22Rv1 (cell line): ENCODE results near the gene ELAVL1.

Source experiments
- H3K27ac ChIP-seq: fragments of 450-650 bp; 2 replicates; pipeline ENCODE4 v1.5.1; 2017
- CTCF ChIP-seq: fragments of 450-650 bp; IDR thresholded peaks from 2 replicates; pipeline ENCODE4 v1.5.1; 2017; ENCODE audit warnings: mild to moderate bottlenecking
- ZFX ChIP-seq: fragments of 450-650 bp; IDR thresholded peaks from 2 replicates; pipeline ENCODE4 v1.6.1; 2017; ENCODE audit warnings: antibody characterized with exemption, borderline replicate concordance

The ELAVL1 gene

GRCh38 chr19:7983286-7983950 is 22.0 kb downstream of the ELAVL1 start:
- H3K27ac ChIP-seq, result no peak overlapping the region
- TF ChIP-seq ZFX (no peak), CTCF (no peak)

- no peak overlapping the region for H3K27ac ChIP-seq
- TF ChIP-seq ZFX (no peak), CTCF (no peak)
Observed at GRCh38 chr19:7982651-7983099, 22.8 kb downstream of the ELAVL1 start.

- TF ChIP-seq ZFX (no peak), CTCF (no peak)
- H3K27ac ChIP-seq, result no peak overlapping the region
Observed at GRCh38 chr19:7982103-7982502, 23.3 kb downstream of the ELAVL1 start.

GRCh38 chr19:7981661-7982060 is 23.8 kb downstream of the ELAVL1 start:
- no peak overlapping the region for H3K27ac ChIP-seq
- no peak for TF ChIP-seq ZFX
- no peak for TF ChIP-seq CTCF

- TF ChIP-seq ZFX, result no peak
- TF ChIP-seq CTCF, result no peak
- no peak overlapping the region for H3K27ac ChIP-seq
Observed at GRCh38 chr19:7981199-7981598, 24.2 kb downstream of the ELAVL1 start.

- H3K27ac ChIP-seq, result no peak overlapping the region
- TF ChIP-seq CTCF, result no peak
- no peak for TF ChIP-seq ZFX
Observed at GRCh38 chr19:7980635-7981121, 24.8 kb downstream of the ELAVL1 start.

- H3K27ac ChIP-seq, result no peak overlapping the region
- no peak for TF ChIP-seq ZFX
- no peak for TF ChIP-seq CTCF
Observed at GRCh38 chr19:7980168-7980567, 25.3 kb downstream of the ELAVL1 start.
